Measurements from ENCODE around the gene CDK2AP2. TPM values are rescaled to one million over a fixed set of nuclear protein-coding genes. Genes with fewer than 3 reads are reported as not detected.
"Not testable (repeated sequence)": the region's sequence is repeated elsewhere in the genome, so short reads cannot be mapped to it uniquely, and the experiment has no call there.

CDK2AP2 gene
- total RNA-seq, 6 donors from 2014 or later: 36.7 to 119 (median 89.0) TPM

DNA sequence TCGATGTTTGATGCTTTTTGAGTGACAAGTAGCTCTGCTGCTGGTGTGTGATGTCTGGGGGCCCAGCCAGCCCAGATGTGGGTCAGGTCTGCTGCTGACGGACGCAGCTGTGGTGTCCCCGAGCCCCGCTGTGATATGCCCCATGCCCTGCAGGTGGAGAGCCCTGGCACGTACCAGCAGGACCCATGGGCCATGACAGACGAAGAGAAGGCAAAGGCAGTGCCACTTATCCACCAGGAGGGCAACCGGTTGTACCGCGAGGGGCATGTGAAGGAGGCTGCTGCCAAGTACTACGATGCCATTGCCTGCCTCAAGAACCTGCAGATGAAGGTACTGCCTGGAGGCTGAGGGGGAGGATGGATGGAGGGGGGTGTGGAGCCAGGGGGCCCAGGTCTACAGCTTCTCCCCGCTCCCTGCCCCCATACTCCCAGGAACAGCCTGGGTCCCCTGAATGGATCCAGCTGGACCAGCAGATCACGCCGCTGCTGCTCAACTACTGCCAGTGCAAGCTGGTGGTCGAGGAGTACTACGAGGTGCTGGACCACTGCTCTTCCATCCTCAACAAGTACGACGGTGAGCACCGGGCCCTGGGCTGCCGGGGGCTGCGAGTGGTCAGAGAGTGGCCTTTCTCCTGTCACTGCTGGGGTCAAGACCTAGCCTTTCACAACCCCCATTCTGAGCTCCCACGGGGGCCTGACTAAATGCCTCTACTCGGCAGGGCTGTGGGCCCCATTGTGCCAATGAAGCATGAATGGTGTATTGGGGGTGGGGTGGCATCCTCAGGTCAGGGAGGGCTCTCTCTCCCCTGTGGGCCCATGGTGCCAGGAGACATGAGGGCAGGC is 17.9 kb downstream of the CDK2AP2 start:
- peaks cover 9 to 81% (median 69%) of the 10 kb centered on the region in 4 donors for H3K36me3 ChIP-seq
- WGBS, 2 donors: 81 to 95% methylated on average over 5 to 23 of the region's 23 CpGs
- no peaks in the 10 kb centered on the region for H3K9me3 ChIP-seq
- no peak for ATAC-seq (ENCODE audit: low FRiP score in 2 of 2)
- TF ChIP-seq, protein P1, sequence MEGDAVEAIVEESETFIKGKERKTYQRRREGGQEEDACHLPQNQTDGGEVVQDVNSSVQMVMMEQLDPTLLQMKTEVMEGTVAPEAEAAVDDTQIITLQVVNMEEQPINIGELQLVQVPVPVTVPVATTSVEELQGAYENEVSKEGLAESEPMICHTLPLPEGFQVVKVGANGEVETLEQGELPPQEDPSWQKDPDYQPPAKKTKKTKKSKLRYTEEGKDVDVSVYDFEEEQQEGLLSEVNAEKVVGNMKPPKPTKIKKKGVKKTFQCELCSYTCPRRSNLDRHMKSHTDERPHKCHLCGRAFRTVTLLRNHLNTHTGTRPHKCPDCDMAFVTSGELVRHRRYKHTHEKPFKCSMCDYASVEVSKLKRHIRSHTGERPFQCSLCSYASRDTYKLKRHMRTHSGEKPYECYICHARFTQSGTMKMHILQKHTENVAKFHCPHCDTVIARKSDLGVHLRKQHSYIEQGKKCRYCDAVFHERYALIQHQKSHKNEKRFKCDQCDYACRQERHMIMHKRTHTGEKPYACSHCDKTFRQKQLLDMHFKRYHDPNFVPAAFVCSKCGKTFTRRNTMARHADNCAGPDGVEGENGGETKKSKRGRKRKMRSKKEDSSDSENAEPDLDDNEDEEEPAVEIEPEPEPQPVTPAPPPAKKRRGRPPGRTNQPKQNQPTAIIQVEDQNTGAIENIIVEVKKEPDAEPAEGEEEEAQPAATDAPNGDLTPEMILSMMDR (IDR thresholded peaks at IDR 0.05): no peak
- no peak for TF ChIP-seq POLR2AphosphoS5 (IDR thresholded peaks at IDR 0.05)
- TF ChIP-seq POLR2A (IDR thresholded peaks at IDR 0.05): no peak
- no peak for TF ChIP-seq EP300 (IDR thresholded peaks at IDR 0.05)
- H3K27ac ChIP-seq: no peak overlapping the region
- no peaks in the 10 kb centered on the region for H3K27me3 ChIP-seq
- peaks cover 7 to 18% (median 10%) of the 10 kb centered on the region in 4 donors for H3K4me1 ChIP-seq
- H3K4me3 ChIP-seq: no peak overlapping the region
- DNase-seq: peak in 1 of 2 donors; percentile 71

DNA sequence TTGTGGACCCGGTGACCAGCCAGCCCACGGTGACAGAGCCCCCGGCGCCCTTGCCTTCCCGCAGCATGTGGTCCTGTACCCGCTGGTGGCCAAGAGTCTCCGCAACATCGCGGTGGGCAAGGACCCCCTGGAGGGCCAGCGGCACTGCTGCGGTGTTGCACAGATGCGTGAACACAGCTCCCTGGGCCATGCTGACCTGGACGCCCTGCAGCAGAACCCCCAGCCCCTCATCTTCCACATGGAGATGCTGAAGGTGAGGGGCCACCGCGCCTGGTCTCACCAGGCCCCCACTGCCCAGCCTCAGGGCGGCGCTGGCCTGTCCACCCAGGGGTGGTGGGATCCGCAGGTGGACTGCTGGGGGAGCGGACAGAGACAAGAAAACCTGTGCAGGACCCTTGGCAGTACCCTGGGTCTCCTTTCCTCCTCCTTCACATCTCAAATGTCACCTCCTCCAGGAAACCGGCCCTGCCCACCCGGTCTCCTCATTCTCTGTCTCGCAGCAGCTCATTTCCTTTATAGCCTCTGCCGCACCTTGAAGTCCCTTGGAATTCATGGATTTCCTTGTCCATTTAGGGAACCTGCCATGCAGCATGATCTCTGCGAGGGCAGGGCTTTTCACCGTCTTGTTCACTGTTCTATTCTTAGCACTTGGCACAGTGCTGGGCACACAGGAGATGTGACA is 18.6 kb downstream of the CDK2AP2 start:
- H3K4me1 ChIP-seq: peaks cover 14 to 25% (median 18%) of the 10 kb centered on the region in 4 donors
- H3K36me3 ChIP-seq: peaks cover 9 to 75% (median 63%) of the 10 kb centered on the region in 4 donors
- no peak overlapping the region for H3K27ac ChIP-seq
- no peaks in the 10 kb centered on the region for H3K9me3 ChIP-seq
- H3K27me3 ChIP-seq: no peaks in the 10 kb centered on the region
- TF ChIP-seq POLR2A (IDR thresholded peaks at IDR 0.05) (no peak), POLR2AphosphoS5 (IDR thresholded peaks at IDR 0.05) (no peak), EP300 (IDR thresholded peaks at IDR 0.05) (no peak)
- TF ChIP-seq, protein P1 (IDR thresholded peaks at IDR 0.05): no peak
- peak in 1 of 2 donors; percentile 76 for DNase-seq
- 76 to 92% methylated on average over 11 to 24 of the region's 25 CpGs for whole genome bisulfite sequencing, 2 donors
- ATAC-seq (ENCODE audit: low FRiP score in 2 of 2): no peak
- no peak overlapping the region for H3K4me3 ChIP-seq

DNA sequence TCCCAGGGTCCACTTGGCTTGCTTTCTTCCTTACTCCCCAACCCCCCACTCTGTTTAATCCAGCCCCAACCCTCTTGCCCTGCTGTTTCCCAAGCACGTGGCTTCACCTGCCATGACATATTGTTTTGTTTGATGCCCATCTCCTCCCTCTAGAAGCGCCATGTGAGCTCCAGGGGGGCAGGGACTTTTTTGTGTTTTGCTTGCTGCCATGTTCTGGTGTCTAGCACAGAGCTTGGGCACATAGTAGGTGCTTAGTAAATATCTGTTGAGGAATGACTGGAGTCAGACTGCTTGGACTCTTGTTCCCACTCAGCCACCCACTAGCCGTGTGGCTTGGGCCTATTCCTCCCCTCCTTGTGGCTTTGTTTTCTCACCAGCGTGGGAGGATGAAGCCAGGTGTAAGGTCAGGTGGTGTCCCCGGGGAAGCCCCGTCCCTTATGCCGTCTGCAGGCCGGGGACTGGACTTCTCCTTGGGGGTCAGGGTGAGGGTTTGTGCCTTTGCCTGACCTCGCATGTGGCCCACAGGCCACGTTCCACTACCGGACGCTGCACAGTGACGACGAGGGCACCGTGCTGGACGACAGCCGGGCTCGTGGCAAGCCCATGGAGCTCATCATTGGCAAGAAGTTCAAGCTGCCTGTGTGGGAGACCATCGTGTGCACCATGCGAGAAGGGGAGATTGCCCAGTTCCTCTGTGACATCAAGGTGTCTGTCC is 21.3 kb downstream of the CDK2AP2 start:
- H3K36me3 ChIP-seq: peaks cover 5 to 48% (median 38%) of the 10 kb centered on the region in 4 donors
- H3K9me3 ChIP-seq: no peaks in the 10 kb centered on the region
- no peaks in the 10 kb centered on the region for H3K27me3 ChIP-seq
- DNase-seq: no peak
- H3K4me3 ChIP-seq: no peak overlapping the region
- peaks cover 29 to 43% (median 33%) of the 10 kb centered on the region in 4 donors for H3K4me1 ChIP-seq
- 86 to 89% methylated on average over 18 to 20 of the region's 20 CpGs for WGBS, 2 donors
- peak overlapping the region in 1 of 4 donors; percentile 15 for H3K27ac ChIP-seq
- TF ChIP-seq POLR2AphosphoS5 (IDR thresholded peaks at IDR 0.05): no peak
- no peak for TF ChIP-seq POLR2A (IDR thresholded peaks at IDR 0.05)
- no peak for TF ChIP-seq EP300 (IDR thresholded peaks at IDR 0.05)
- TF ChIP-seq, protein P1 (IDR thresholded peaks at IDR 0.05): no peak
- ATAC-seq (ENCODE audit: low FRiP score in 2 of 2): no peak

DNA sequence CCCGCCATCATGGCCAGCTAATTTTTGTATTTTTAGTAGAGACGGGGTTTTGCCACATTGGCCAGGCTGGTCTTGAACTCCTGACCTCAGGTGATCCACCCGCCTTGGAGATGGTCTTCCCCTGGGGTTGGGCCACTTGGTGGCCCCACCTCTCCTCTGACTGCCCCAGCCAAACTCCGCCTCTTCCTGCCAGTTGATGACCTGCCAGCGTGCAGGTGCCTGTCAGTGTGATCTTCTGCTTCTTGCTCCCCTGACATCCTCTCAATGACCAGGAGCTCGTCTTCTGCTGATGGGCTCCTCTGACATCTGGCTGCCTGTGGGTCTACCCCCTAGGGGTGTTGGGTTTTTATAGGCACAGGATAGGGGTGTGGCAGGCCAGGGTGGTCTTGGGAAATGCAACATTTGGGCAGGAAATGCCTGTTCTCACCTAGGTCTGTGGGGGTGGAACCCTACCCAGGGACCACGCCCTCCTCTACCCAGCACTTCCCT is 22.0 kb downstream of the CDK2AP2 start:
- H3K27me3 ChIP-seq; H3K9me3 ChIP-seq; H3K4me3 ChIP-seq; DNase-seq; ATAC-seq (ENCODE audit: low FRiP score in 2 of 2): not testable (repeated sequence)
- peak in 1 of 4 donors; percentile 41 for TF ChIP-seq POLR2A (IDR thresholded peaks at IDR 0.05)
- peaks cover 5 to 41% (median 31%) of the 10 kb centered on the region in 4 donors for H3K36me3 ChIP-seq
- H3K27ac ChIP-seq: peak overlapping the region in 2 of 4 donors; percentile 7 to 15
- 76 to 84% methylated on average over 7 of the region's 7 CpGs for WGBS, 2 donors
- H3K4me1 ChIP-seq: peaks cover 29 to 43% (median 33%) of the 10 kb centered on the region in 4 donors

All from upper lobe of left lung (tissue), 6 donors.